ENCODE measurements around the gene ACTL8. TPM values are rescaled to one million over a fixed set of nuclear protein-coding genes. Genes with fewer than 3 reads are reported as not detected.

Gene ACTL8
- total and polyA plus RNA-seq, 12 donors: not detected

GRCh38 chr1:17768651-17769241, 13.6 kb downstream of the ACTL8 start:
- H3K4me1 ChIP-seq (replicated peaks in 1 of 2): no peaks in the 10 kb centered on the region
- H3K27ac ChIP-seq: no peak overlapping the region
- H3K36me3 ChIP-seq (replicated peaks in 1 of 2): no peaks in the 10 kb centered on the region
- WGBS, 4 donors: 65 to 83% (median 77%) methylated on average over 10 of the region's 10 CpGs
- no peak for TF ChIP-seq CTCF (IDR thresholded peaks at IDR 0.05)
- DNase-seq: peak in 3 of 7 donors; percentile 29 to 53 (median 38)
- intact Hi-C loops (cut with DNase I): no loop called here
- no peaks in the 10 kb centered on the region for H3K9me3 ChIP-seq (replicated peaks in 1 of 3)
- H3K4me3 ChIP-seq: no peak overlapping the region
- H3K27me3 ChIP-seq: no peaks in the 10 kb centered on the region

GRCh38 chr1:17770983-17771382, 15.8 kb downstream of the ACTL8 start:
- intact Hi-C loops (cut with DNase I): no loop called here

GRCh38 chr1:17772615-17773212, 17.6 kb downstream of the ACTL8 start:
- intact Hi-C loops (cut with DNase I): no loop called here
- no peaks in the 10 kb centered on the region for H3K4me1 ChIP-seq (replicated peaks in 1 of 2)
- H3K4me3 ChIP-seq: no peak overlapping the region
- WGBS, 4 donors: 73 to 76% (median 73%) methylated on average over 14 of the region's 14 CpGs
- H3K36me3 ChIP-seq (replicated peaks in 1 of 2): no peaks in the 10 kb centered on the region
- no peaks in the 10 kb centered on the region for H3K9me3 ChIP-seq (replicated peaks in 1 of 3)
- H3K27ac ChIP-seq: no peak overlapping the region
- TF ChIP-seq CTCF (IDR thresholded peaks at IDR 0.05): no peak
- TF ChIP-seq POLR2A (IDR thresholded peaks at IDR 0.05): no peak
- DNase-seq: no peak
- no peaks in the 10 kb centered on the region for H3K27me3 ChIP-seq

More at GRCh38 chr1:17770983-17771382, 15.8 kb downstream of the ACTL8 start:
- DNase-seq: no peak
- 85 to 94% (median 93%) methylated on average over 10 of the region's 10 CpGs for WGBS, 4 donors
- Histone ChIP-seq H3K36me3 (replicated peaks in 1 of 2) (no peaks in the 10 kb centered on the region), H3K4me1 (replicated peaks in 1 of 2) (no peaks in the 10 kb centered on the region), H3K4me3 (no peak overlapping the region), H3K9me3 (replicated peaks in 1 of 3) (no peaks in the 10 kb centered on the region), H3K27me3 (no peaks in the 10 kb centered on the region), H3K27ac (no peak overlapping the region)
- TF ChIP-seq CTCF (IDR thresholded peaks at IDR 0.05): no peak
- no peak for TF ChIP-seq POLR2A (IDR thresholded peaks at IDR 0.05)

- H3K36me3 ChIP-seq (replicated peaks in 1 of 2): no peaks in the 10 kb centered on the region
- no peak overlapping the region for H3K27ac ChIP-seq
- TF ChIP-seq POLR2A (IDR thresholded peaks at IDR 0.05): no peak
- no peak for TF ChIP-seq CTCF (IDR thresholded peaks at IDR 0.05)
- DNase-seq: no peak
- H3K27me3 ChIP-seq: no peaks in the 10 kb centered on the region
- intact Hi-C loops (cut with DNase I): no loop called here
- 70 to 78% (median 72%) methylated on average over 14 to 16 of the region's 16 CpGs for WGBS, 4 donors
- H3K4me3 ChIP-seq: no peak overlapping the region
- H3K9me3 ChIP-seq (replicated peaks in 1 of 3): no peaks in the 10 kb centered on the region
- H3K4me1 ChIP-seq (replicated peaks in 1 of 2): no peaks in the 10 kb centered on the region
These were observed 18.6 kb downstream of the ACTL8 start for GRCh38 chr1:17773591-17774326.
